ENCODE data around the gene PALD1.

Gene PALD1

DNA sequence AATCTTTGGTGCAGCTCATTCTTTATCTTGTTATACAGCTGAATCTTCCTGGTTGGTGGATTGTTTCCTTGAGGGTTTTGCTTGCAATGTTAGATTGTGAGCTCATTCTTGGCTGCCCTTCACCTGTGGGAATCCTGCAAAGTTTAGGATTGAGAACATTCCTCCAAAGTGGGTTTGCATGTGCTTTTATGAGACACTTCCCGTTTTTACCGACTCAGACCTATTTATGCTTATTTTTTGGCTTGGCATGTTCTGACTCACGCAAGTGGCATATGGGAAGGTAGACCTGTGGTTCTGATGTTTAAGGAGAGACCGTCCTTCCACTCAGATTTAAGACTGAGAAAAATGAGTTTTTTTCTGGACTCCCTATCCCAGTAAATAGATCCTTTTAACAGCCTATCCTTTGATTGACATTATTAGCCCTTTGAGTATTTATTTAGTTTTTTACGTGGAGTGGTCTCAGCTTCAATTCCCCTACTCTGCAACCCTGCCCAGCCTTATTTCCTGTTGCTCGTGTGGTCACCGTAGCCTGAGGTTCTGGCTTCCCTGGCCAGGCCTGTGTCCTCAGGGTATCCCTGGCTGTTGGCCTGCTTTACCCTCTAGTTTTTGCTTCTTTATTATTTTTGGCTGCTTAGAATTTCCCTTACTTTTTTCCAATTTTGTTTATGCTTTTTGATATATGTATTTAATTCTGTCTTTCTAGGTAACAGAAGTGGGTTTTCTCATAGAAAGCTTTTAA lies 137.4 kb downstream of the PALD1 start:
- DNase-seq: no peak

GRCh38 chr10:70616761-70617160 lies 138.2 kb downstream of the PALD1 start:
- DNase-seq: no peak
